ENCODE data around the gene GALNT7.

Gene GALNT7

GRCh38 chr4:173124209-173124865, 44.3 kb upstream of the GALNT7 start:
- Histone ChIP-seq H3K27ac (ENCODE audit: low read length) (no peak overlapping the region), H3K4me3 (ENCODE audit: low read length) (no peak overlapping the region)
- TF ChIP-seq EZH2phosphoT487 (IDR thresholded peaks at IDR 0.05; ENCODE audit: low read depth) (no peak), CTCF (IDR thresholded peaks at IDR 0.05; ENCODE audit: low read depth, low read length) (no peak)

GRCh38 chr4:173125216-173125812, 43.3 kb upstream of the GALNT7 start:
- Histone ChIP-seq H3K4me2 (ENCODE audit: low read length) (peak overlapping the region; percentile 24; the same call in 1 of the 2 replicates), H3K27me3 (ENCODE audit: low read depth, low read length) (no peaks in the 10 kb centered on the region), H3K36me3 (replicated peaks; ENCODE audit: low read depth, low read length) (no peaks in the 10 kb centered on the region), H4K20me1 (ENCODE audit: insufficient read depth, low read length) (no peaks in the 10 kb centered on the region), H3K79me2 (ENCODE audit: low read length) (no peaks in the 10 kb centered on the region), H3K4me1 (ENCODE audit: low read length) (peaks cover 57% of the 10 kb centered on the region), H3K9me3 (ENCODE audit: insufficient read depth, low read length) (no peaks in the 10 kb centered on the region), H3K9ac (ENCODE audit: low read length) (no peak overlapping the region), H2AFZ (ENCODE audit: low read depth, low read length) (no peak overlapping the region), H3K27ac (ENCODE audit: low read length) (no peak overlapping the region), H3K4me3 (ENCODE audit: low read length) (no peak overlapping the region)
- TF ChIP-seq CTCF (IDR thresholded peaks at IDR 0.05; ENCODE audit: low read depth, low read length) = no peak

More at GRCh38 chr4:173124209-173124865, 44.3 kb upstream of the GALNT7 start:
- Histone ChIP-seq H3K27me3 (ENCODE audit: low read depth, low read length) (no peaks in the 10 kb centered on the region), H3K4me2 (ENCODE audit: low read length) (no peak overlapping the region), H3K4me1 (ENCODE audit: low read length) (peaks cover 58% of the 10 kb centered on the region), H4K20me1 (ENCODE audit: insufficient read depth, low read length) (no peaks in the 10 kb centered on the region), H2AFZ (ENCODE audit: low read depth, low read length) (no peak overlapping the region), H3K9me3 (ENCODE audit: insufficient read depth, low read length) (no peaks in the 10 kb centered on the region), H3K9ac (ENCODE audit: low read length) (no peak overlapping the region), H3K79me2 (ENCODE audit: low read length) (no peaks in the 10 kb centered on the region), H3K36me3 (replicated peaks; ENCODE audit: low read depth, low read length) (no peaks in the 10 kb centered on the region)

- no peaks in the 10 kb centered on the region for H3K79me2 ChIP-seq (ENCODE audit: low read length)
- no peaks in the 10 kb centered on the region for H3K36me3 ChIP-seq (replicated peaks; ENCODE audit: low read depth, low read length)
- peaks cover 38% of the 10 kb centered on the region for H3K4me1 ChIP-seq (ENCODE audit: low read length)
- no peaks in the 10 kb centered on the region for H4K20me1 ChIP-seq (ENCODE audit: insufficient read depth, low read length)
- H2AFZ ChIP-seq (ENCODE audit: low read depth, low read length) = peak overlapping the region; percentile 91
- TF ChIP-seq EZH2phosphoT487 (IDR thresholded peaks at IDR 0.05; ENCODE audit: low read depth) = no peak
- peak overlapping the region; percentile 54 for H3K4me3 ChIP-seq (ENCODE audit: low read length)
- H3K4me2 ChIP-seq (ENCODE audit: low read length) = peak overlapping the region; percentile 73
- no peaks in the 10 kb centered on the region for H3K27me3 ChIP-seq (ENCODE audit: low read depth, low read length)
- no peaks in the 10 kb centered on the region for H3K9me3 ChIP-seq (ENCODE audit: insufficient read depth, low read length)
- peak overlapping the region; percentile 39; the same call in 1 of the 2 replicates for H3K9ac ChIP-seq (ENCODE audit: low read length)
- H3K27ac ChIP-seq (ENCODE audit: low read length) = peak overlapping the region; percentile 56
Measured at GRCh38 chr4:173128199-173128890, 40.3 kb upstream of the GALNT7 start.

GRCh38 chr4:173130687-173131086, 37.9 kb upstream of the GALNT7 start:
- no peaks in the 10 kb centered on the region for H3K9me3 ChIP-seq (ENCODE audit: insufficient read depth, low read length)
- no peak overlapping the region for H3K9ac ChIP-seq (ENCODE audit: low read length)
- peaks cover 34% of the 10 kb centered on the region for H3K4me1 ChIP-seq (ENCODE audit: low read length)
- H3K27ac ChIP-seq (ENCODE audit: low read length) = no peak overlapping the region
- H3K36me3 ChIP-seq (replicated peaks; ENCODE audit: low read depth, low read length) = no peaks in the 10 kb centered on the region
- H4K20me1 ChIP-seq (ENCODE audit: insufficient read depth, low read length) = no peaks in the 10 kb centered on the region
- H3K4me3 ChIP-seq (ENCODE audit: low read length) = no peak overlapping the region
- H3K4me2 ChIP-seq (ENCODE audit: low read length) = no peak overlapping the region
- no peaks in the 10 kb centered on the region for H3K27me3 ChIP-seq (ENCODE audit: low read depth, low read length)
- no peak overlapping the region for H2AFZ ChIP-seq (ENCODE audit: low read depth, low read length)
- no peak for TF ChIP-seq CTCF (IDR thresholded peaks at IDR 0.05; ENCODE audit: low read depth, low read length)
- TF ChIP-seq EZH2phosphoT487 (IDR thresholded peaks at IDR 0.05; ENCODE audit: low read depth) = no peak
- H3K79me2 ChIP-seq (ENCODE audit: low read length) = no peaks in the 10 kb centered on the region
